OCI-LY7 (cell line): Measurements from ENCODE around the gene CRIP3.

Experiments used
- EZH2phosphoT487 ChIP-seq: fragments of 200-600 bp; sonication (generic); IDR thresholded peaks from 2 replicates; pipeline ENCODE4 v1.6.1; 2018; ENCODE audit warnings: low read depth, borderline replicate concordance, mild to moderate bottlenecking, mixed run types, antibody characterized with exemption, low read length, moderate library complexity, mixed read lengths
- TF ChIP-seq, protein P1 (sequence below): fragments of 200-600 bp; sonication (generic); conservative IDR thresholded peaks from 2 replicates; pipeline ENCODE4 v1.5.1; 2014; ENCODE audit warnings: mild to moderate bottlenecking, antibody characterized with exemption, low read length, moderate library complexity, mixed read lengths

DNA sequence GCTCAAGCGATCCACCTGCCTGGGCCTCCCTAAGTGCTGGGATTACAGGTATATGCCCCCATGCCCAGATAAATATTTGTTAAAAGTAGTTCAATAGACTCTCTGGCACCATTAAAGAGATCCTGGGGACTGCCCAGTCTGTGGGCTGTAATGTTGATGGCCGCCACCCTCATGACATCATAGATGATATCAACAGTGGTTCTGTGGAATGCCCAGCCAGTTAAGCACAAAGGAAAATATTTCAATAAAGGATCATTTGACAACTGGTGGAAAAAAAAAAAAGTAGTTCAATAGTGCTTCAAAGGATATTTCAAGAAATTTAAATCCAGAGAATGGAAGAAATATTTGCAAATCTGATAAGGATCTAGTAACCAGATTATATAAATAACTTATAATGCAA is 1.5 kb upstream of the CRIP3 start:
- TF ChIP-seq, protein P1, sequence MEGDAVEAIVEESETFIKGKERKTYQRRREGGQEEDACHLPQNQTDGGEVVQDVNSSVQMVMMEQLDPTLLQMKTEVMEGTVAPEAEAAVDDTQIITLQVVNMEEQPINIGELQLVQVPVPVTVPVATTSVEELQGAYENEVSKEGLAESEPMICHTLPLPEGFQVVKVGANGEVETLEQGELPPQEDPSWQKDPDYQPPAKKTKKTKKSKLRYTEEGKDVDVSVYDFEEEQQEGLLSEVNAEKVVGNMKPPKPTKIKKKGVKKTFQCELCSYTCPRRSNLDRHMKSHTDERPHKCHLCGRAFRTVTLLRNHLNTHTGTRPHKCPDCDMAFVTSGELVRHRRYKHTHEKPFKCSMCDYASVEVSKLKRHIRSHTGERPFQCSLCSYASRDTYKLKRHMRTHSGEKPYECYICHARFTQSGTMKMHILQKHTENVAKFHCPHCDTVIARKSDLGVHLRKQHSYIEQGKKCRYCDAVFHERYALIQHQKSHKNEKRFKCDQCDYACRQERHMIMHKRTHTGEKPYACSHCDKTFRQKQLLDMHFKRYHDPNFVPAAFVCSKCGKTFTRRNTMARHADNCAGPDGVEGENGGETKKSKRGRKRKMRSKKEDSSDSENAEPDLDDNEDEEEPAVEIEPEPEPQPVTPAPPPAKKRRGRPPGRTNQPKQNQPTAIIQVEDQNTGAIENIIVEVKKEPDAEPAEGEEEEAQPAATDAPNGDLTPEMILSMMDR = no peak
- TF ChIP-seq EZH2phosphoT487 = no peak
